ENCODE data around the gene PRDX6. TPM values are rescaled to one million over a fixed set of nuclear protein-coding genes. Genes with fewer than 3 reads are reported as not detected.
A peak's percentile ranks its signal among the peaks of the same experiment; 100 is the strongest.
"Not testable (repeated sequence)": the region's sequence is repeated elsewhere in the genome, so short reads cannot be mapped to it uniquely, and the experiment has no call there.

PRDX6 gene
- total RNA-seq, 1 donor from 2014 or later, result 520 TPM

GRCh38 chr1:173459885-173460284 is 17.2 kb upstream of the PRDX6 start:
- Histone ChIP-seq H3K9ac (ENCODE audit: low read length) (no peak overlapping the region), H2AFZ (ENCODE audit: low read depth, low read length) (no peak overlapping the region), H3K4me1 (ENCODE audit: insufficient read depth, low read length) (no peaks in the 10 kb centered on the region), H3K36me3 (ENCODE audit: insufficient read depth, low read length) (peaks cover 8% of the 10 kb centered on the region), H3K79me2 (ENCODE audit: insufficient read depth, low read length) (peaks cover 2% of the 10 kb centered on the region), H3K4me2 (ENCODE audit: low read length) (no peak overlapping the region), H3K9me3 (ENCODE audit: insufficient read depth, low read depth, low read length) (no peaks in the 10 kb centered on the region), H3K27me3 (ENCODE audit: insufficient read depth, low read length) (no peaks in the 10 kb centered on the region), H3K27ac (ENCODE audit: low read depth, low read length) (no peak overlapping the region), H3K4me3 (ENCODE audit: insufficient read depth, low read depth, low read length) (no peak overlapping the region), H4K20me1 (ENCODE audit: insufficient read depth, low read length) (no peaks in the 10 kb centered on the region)
- TF ChIP-seq CTCF (IDR thresholded peaks at IDR 0.05; ENCODE audit: insufficient read depth, low read depth, low read length) (no peak), EZH2 (IDR thresholded peaks at IDR 0.05; ENCODE audit: insufficient read depth, low read length) (no peak)
- H3K4me1 Mint-ChIP-seq (ENCODE audit: low read depth, unreplicated experiment), result peaks cover 6% of the 10 kb centered on the region
- H3K36me3 Mint-ChIP-seq (ENCODE audit: low read depth, unreplicated experiment), result peaks cover 36% of the 10 kb centered on the region
- FAIRE-seq (no peak), DNase-seq (ENCODE audit: low read depth) (no peak)
- H3K4me3 Mint-ChIP-seq (ENCODE audit: unreplicated experiment), result no peak overlapping the region
- H3K27me3 Mint-ChIP-seq (ENCODE audit: low read depth, unreplicated experiment), result no peaks in the 10 kb centered on the region
- H3K27ac Mint-ChIP-seq (ENCODE audit: unreplicated experiment), result no peak overlapping the region
- peaks cover 20% of the 10 kb centered on the region for H3K9me3 Mint-ChIP-seq (ENCODE audit: unreplicated experiment)

GRCh38 chr1:173462666-173463065 is 14.5 kb upstream of the PRDX6 start:
- not testable (repeated sequence) for H3K4me3 ChIP-seq (ENCODE audit: insufficient read depth, low read depth, low read length); H2AFZ ChIP-seq (ENCODE audit: low read depth, low read length); H3K4me1 ChIP-seq (ENCODE audit: insufficient read depth, low read length); H3K4me2 ChIP-seq (ENCODE audit: low read length); H3K4me1 Mint-ChIP-seq (ENCODE audit: low read depth, unreplicated experiment); H3K79me2 ChIP-seq (ENCODE audit: insufficient read depth, low read length); H3K36me3 ChIP-seq (ENCODE audit: insufficient read depth, low read length); DNase-seq (ENCODE audit: low read depth); H3K4me3 Mint-ChIP-seq (ENCODE audit: unreplicated experiment); H3K27ac Mint-ChIP-seq (ENCODE audit: unreplicated experiment); H3K9me3 ChIP-seq (ENCODE audit: insufficient read depth, low read depth, low read length); H3K9ac ChIP-seq (ENCODE audit: low read length); FAIRE-seq; H3K27me3 Mint-ChIP-seq (ENCODE audit: low read depth, unreplicated experiment); H3K27ac ChIP-seq (ENCODE audit: low read depth, low read length); H3K27me3 ChIP-seq (ENCODE audit: insufficient read depth, low read length); H4K20me1 ChIP-seq (ENCODE audit: insufficient read depth, low read length)
- Mint-ChIP-seq H3K9me3 (ENCODE audit: unreplicated experiment) (peaks cover 29% of the 10 kb centered on the region), H3K36me3 (ENCODE audit: low read depth, unreplicated experiment) (peaks cover 39% of the 10 kb centered on the region)

GRCh38 chr1:173464185-173464584 is 12.9 kb upstream of the PRDX6 start:
- H3K9me3 Mint-ChIP-seq (ENCODE audit: unreplicated experiment), result peaks cover 34% of the 10 kb centered on the region
- not testable (repeated sequence) for H3K4me2 ChIP-seq (ENCODE audit: low read length); H3K4me1 Mint-ChIP-seq (ENCODE audit: low read depth, unreplicated experiment); H3K36me3 ChIP-seq (ENCODE audit: insufficient read depth, low read length); H3K4me3 Mint-ChIP-seq (ENCODE audit: unreplicated experiment); H3K9me3 ChIP-seq (ENCODE audit: insufficient read depth, low read depth, low read length); H3K9ac ChIP-seq (ENCODE audit: low read length); DNase-seq (ENCODE audit: low read depth); H3K27ac Mint-ChIP-seq (ENCODE audit: unreplicated experiment); H3K79me2 ChIP-seq (ENCODE audit: insufficient read depth, low read length); H4K20me1 ChIP-seq (ENCODE audit: insufficient read depth, low read length); H3K27ac ChIP-seq (ENCODE audit: low read depth, low read length); H3K27me3 ChIP-seq (ENCODE audit: insufficient read depth, low read length); H3K4me1 ChIP-seq (ENCODE audit: insufficient read depth, low read length); FAIRE-seq; H3K4me3 ChIP-seq (ENCODE audit: insufficient read depth, low read depth, low read length); H3K27me3 Mint-ChIP-seq (ENCODE audit: low read depth, unreplicated experiment); H2AFZ ChIP-seq (ENCODE audit: low read depth, low read length)
- peaks cover 39% of the 10 kb centered on the region for H3K36me3 Mint-ChIP-seq (ENCODE audit: low read depth, unreplicated experiment)

- peaks cover 46% of the 10 kb centered on the region for H3K9me3 Mint-ChIP-seq (ENCODE audit: unreplicated experiment)
- H3K36me3 Mint-ChIP-seq (ENCODE audit: low read depth, unreplicated experiment), result peaks cover 45% of the 10 kb centered on the region
- Histone ChIP-seq H3K4me2 (ENCODE audit: low read length) (no peak overlapping the region), H3K36me3 (ENCODE audit: insufficient read depth, low read length) (peaks cover 3% of the 10 kb centered on the region), H3K4me3 (ENCODE audit: insufficient read depth, low read depth, low read length) (no peak overlapping the region), H3K9ac (ENCODE audit: low read length) (no peak overlapping the region), H3K4me1 (ENCODE audit: insufficient read depth, low read length) (no peaks in the 10 kb centered on the region), H3K9me3 (ENCODE audit: insufficient read depth, low read depth, low read length) (no peaks in the 10 kb centered on the region), H3K27ac (ENCODE audit: low read depth, low read length) (no peak overlapping the region), H4K20me1 (ENCODE audit: insufficient read depth, low read length) (no peaks in the 10 kb centered on the region), H2AFZ (ENCODE audit: low read depth, low read length) (no peak overlapping the region), H3K79me2 (ENCODE audit: insufficient read depth, low read length) (peaks cover 14% of the 10 kb centered on the region), H3K27me3 (ENCODE audit: insufficient read depth, low read length) (no peaks in the 10 kb centered on the region)
- DNase-seq (ENCODE audit: low read depth) (peak; percentile 47), FAIRE-seq (no peak)
- H3K4me1 Mint-ChIP-seq (ENCODE audit: low read depth, unreplicated experiment), result peaks cover 3% of the 10 kb centered on the region
- no peak for TF ChIP-seq CTCF (IDR thresholded peaks at IDR 0.05; ENCODE audit: insufficient read depth, low read depth, low read length)
- no peak for TF ChIP-seq EZH2 (IDR thresholded peaks at IDR 0.05; ENCODE audit: insufficient read depth, low read length)
- no peak overlapping the region for H3K27ac Mint-ChIP-seq (ENCODE audit: unreplicated experiment)
- no peak overlapping the region for H3K4me3 Mint-ChIP-seq (ENCODE audit: unreplicated experiment)
- H3K27me3 Mint-ChIP-seq (ENCODE audit: low read depth, unreplicated experiment), result no peaks in the 10 kb centered on the region
These were observed 9.7 kb upstream of the PRDX6 start for GRCh38 chr1:173467426-173467825.

Measured in astrocyte (in vitro differentiated cells and primary cell).